GM18858 (cell line): ENCODE measurements around the gene UBE2G2.

Source experiments
- ATAC-seq: cut with Tn5 transposase; IDR thresholded peaks from one replicate; pipeline ENCODE4 v1.9.1; 2021; ENCODE audit not compliant: unreplicated experiment

UBE2G2 gene

DNA sequence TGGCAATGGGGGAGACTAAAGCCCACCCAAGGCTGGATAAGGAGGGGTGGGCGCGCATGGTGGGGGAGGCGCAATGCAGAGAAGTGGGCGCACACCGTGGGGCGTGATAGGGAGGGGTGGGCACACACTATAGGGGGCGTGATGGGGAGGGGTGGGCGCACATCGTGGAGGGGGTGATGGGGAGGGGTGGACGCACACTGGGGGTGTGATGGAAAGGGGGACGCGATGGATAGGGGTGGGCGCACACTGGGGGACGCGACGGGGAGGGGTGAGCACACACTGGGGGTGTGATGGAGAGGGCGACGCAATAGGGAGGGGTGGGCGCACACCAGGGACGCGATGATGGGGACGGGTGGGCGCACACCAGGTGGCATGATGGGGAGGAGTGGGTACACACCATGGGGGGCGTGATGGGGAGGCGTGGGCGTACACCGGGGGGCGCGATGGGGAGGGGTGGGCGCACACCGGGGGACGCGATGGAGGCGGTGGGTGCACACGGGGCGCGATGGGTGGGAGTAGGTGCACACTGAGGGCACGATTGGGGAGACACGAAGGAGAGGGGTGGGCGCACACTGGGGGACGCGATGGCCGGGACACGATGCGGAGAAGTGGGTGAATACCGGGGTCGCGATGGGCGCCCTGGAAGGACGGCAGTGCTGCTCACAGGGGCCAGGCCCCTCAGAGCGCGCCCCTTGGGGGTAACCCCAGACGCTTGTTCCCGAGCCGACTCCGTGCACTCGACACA, 15.3 kb upstream of the UBE2G2 start:
- no peak for ATAC-seq

DNA sequence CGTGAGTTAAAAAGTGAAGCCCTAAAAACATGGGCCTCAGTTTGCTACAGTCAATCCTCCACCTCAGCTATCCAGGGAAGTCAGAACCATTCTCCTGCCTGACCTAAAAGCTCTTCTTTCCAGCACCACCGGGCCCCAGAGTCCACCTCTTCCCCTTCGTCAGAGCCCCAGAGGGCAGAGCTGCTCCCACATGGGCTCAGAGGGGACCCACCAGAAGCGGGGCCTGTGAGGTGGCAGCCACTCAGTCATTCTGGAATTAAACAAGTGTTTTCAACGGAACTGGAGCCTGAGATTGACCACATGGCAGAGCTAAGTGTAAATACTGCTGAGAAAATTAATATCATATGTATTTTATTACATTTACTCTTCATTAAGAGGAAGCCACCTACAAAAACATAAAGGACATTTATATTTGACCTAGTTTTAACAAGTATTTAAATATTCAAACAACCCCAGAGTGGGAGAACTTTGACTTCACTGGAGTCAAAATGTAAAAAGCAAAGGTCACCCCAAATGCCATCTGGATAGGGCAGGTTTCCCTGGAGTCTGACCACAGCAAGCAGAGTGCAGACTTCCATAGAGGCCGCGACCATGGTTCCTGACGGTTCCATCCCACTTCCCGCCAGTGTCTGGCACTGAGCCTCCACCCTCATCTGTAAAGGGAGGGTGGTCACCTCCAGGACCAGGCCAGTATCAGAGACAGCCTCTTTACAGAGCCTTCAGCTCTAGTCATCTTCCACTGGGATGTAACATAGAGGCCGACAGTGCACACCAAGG, 14.4 kb upstream of the UBE2G2 start:
- no peak for ATAC-seq

DNA sequence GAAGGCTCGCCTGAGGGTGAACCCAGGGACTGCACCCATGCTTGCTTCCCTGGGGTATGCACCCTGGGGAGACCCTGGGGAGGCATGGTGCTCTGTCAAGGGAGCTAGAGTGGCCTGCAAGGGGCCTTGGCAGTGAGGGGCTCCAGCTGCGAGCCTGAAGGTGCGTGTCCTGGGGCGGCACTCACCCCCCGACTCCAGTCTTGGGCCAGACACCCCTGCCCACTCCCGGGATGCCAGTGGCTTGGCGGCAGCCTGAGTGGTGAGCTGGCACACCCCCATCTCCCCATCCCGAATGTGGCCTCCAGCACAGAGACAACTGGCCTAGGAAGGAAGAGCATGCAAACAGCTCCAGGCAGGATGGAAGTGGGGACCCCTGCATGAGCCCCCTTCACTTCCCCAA, 13.6 kb upstream of the UBE2G2 start:
- ATAC-seq = no peak

DNA sequence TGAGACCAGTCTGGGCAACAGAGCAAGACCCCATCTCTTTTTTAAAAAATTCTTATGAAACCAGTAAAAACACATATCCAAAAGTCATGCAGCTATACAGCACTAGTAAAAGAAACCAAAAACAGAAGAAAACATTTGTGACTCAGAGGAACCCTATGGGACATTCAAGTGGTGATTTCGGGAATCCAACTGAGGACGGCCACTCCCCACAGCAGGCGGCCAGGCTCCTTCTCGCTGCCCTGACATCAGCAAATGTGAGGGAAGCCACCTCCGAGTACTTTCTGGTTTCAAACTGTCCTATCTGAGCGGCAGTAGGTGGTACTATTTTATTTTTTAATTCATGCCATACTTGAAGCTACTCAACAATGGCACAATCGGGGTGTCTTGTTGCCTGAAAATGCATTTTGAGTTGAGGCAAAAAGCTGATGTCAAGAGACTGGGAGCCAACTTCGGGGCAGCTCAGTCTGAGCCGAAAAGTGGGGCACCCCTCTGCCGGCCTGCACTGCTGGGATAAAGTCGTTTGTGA, 12.9 kb upstream of the UBE2G2 start:
- no peak for ATAC-seq

DNA sequence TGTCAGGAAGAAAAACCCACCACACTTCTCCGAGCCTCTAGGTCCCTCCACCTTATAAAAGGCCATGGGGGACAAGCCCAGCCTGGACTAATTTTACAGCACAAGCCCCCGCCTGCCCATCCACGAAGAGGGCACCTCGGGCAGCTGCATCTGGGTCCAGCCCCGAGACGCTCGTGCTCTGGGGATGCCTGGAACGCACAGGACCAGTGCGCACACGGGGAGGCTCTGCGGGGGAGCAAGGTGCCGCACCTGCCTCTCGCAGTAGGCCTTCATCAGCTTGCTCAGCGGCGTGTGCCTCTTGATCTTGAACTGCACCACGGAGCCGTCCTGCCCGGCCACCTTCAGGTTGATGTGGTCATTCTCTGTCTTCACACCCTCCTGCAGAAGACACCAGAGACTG, 12.1 kb upstream of the UBE2G2 start:
- ATAC-seq = no peak

DNA sequence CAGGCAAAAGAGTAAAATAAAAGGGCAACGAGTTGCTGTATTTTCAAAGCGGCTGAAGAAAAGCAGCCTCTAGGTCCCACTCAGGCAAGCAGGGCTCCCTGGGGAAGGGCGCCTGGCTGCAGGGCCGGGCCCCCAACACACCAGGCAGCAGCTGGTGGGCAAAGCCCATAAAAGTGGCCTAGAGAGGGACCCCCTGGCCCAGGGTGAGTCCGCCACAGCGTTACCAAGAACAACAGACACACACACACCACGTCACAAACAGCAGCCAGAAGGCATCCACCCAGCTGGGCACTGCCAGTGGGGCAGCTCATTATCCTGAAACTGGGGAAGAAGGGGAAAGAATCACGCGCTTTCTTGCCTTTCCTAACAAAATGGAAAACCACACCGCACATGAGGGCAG, 11.5 kb upstream of the UBE2G2 start:
- ATAC-seq = no peak

DNA sequence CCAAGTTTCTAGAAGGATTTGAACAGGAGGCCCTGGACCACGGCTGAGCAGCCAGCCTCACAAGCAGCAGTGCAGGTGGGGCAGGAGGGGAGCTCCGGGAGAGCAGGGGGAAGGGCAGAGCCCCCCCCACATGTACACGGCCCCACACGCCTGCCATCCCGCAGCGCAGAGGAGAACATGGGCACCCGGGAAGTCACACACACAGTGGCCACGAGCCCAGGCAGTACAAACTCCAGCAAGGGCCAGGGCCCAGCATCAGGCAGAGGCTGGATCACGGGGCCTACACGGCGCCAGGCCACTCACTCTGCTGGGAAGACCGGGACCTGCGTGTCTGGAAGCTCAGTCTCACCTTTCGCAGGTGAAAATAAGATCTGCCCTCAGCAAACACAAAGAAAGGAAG, 11.0 kb upstream of the UBE2G2 start:
- ATAC-seq = no peak

DNA sequence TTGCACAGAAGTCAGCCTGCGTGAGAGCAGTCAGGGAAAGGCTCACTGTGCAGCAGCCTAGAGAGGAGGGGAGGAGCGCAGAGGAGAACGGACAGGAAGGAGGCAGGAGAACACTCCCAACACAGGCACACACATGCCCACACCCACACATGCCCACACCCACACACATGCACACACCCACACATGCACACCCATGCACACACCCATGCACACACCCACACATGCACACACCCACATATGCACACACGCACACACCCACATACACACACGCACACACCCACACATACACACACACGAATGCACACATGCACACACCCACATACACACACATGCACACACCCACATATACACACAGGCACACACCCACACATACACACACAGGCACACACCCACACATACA, 9.2 kb upstream of the UBE2G2 start:
- no peak for ATAC-seq

DNA sequence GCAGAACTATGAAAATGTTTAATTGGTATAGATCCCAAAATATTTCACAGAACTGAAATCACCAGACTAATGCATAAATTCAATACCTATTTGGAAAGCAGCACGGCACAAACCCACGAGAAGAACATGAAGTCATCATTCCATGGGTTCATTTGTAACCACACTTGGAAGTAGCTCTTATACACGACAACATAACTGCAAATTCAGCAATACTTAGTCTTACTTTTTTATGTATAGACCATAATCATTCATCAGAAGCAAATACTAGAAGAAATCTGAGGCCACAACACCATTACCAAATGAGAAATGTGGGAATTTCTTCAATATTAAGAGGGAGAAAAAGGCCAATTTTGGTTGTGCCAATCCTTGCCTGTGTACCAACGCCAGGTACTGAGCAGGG, 4.2 kb upstream of the UBE2G2 start:
- ATAC-seq = no peak

DNA sequence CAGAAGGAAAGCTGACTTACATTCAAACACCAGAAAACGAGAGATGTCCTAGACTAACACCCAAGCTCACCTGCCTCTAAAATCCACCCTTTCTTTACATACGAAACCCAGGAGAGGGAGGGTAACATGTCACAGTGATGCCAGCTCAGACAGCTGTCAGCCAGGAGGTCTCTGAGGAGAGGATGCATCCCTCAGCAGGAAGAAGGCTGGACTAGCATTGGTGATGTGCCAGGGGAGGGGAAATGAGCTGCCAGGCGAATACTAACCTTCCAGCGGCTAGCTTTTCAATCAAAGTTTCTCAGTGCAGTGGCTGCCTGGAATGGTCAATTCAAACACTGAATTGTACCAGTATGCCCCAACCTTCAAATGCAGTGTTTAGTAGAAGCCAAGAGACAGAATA, 3.6 kb upstream of the UBE2G2 start:
- ATAC-seq = no peak

DNA sequence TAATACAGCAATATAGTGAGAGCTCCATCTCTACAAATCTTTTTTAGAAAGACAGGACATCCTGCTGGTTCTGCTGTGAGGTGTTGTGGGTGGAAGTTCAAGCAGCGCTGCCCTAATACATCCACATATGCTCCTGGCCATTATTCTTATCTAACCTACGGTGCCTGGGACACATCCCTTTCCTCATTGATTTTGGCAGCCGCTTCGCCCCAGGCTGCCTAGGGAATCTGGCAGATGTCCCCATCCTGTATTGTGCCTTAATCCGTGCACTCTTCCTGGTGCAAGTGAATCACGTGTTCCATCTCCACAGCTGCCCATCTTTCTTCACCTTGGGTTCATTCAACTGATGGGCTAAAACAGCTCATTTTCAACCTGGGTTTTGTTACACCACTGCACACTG, 3.1 kb upstream of the UBE2G2 start:
- no peak for ATAC-seq

DNA sequence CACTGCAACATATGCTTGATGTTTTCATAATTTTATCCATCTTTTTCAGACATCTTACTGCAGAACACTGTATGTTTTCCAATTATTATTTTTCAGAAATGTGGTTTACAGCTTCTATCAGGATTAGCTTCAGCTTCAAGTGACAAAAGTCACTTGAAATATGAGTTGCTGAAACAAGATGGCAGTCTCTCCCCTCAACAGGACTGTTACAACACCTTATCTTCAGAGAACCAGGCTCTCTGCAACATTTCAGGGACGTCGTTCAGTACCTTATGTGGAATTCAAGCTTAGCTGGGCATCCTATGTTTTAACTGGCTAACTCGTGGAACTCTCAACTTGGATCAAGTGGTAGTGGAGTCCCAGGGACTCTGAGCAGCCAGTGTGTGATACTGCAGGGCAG, 2.0 kb upstream of the UBE2G2 start:
- no peak for ATAC-seq

DNA sequence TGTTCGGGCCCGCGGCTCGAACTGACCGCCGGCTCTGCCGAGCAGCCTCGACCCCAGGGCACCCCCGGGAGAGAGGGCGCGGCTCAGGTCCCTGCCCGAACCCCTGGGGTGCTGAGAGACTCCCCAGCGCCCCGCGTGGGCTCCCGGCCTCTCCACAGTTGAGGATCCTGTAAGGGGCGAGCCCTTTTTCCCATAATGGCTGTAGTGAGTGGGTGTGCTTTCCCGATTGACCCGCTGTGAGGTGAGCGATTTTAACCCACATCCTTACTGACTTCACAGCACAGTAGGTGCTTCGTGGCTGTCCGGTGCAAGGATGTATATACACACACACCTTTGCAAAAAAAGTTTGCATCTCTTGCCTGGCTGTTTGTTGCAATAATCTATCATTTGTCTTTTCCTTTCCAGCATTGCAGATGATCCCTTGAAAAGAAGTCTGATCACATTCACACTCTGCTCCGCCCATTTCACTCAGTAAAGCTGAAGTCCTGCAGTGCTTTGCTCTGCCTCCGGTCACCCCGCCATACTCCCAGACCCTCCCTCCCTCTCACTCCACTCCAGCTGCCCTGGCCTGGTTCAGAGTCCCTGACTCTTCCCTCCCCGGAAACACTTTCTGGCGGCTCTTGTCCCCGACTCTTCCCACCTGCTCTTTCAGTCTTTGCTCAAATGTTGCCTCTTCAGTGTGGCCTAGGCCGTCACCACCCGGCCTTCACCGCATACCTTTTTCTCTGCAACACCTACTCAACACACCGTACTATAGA, 955 bp upstream of the UBE2G2 start:
- ATAC-seq = no peak

DNA sequence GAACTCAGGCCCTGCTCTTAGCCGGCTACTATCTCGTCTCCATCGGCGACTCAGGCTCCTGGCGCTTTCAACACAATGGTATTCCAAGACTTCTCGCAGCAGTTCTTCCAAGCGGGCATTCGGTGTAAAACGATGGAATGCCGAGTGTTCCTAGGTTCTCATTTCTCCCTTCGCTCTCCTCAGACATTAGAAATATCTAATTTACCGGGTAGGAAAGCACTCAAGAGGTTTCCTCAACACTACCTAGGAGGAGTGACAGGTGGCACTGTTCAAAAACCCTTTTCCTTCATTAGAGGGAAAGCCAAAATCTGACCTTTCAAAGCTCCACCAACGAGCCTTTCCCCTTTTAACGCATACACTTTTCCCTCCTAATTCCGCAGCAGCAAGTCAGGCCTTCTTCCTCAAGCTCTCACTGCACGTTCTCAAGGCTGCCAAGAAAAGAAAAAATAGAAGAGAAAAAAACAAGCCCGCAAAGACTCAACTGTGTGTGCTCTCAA, 601 bp downstream of the UBE2G2 start:
- ATAC-seq = no peak

DNA sequence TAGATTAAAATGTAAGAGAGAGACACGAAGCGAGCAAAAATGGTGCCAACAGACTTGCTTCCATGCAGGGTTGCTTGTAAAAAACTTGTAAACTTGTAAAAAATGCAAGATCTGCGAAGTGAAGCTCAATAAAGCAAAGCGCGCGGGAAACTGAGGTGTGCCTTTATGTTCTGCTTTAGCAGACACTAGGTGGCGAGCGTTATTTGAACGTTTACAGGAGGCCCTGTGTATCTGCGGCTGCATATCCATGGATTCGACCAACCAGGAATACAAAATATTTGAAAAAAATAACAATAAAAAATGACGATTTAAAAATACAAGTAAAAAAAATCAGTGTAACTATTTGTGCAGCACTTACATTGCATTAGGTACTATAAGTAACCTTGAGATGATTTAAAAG, 1.5 kb downstream of the UBE2G2 start:
- ATAC-seq = no peak

DNA sequence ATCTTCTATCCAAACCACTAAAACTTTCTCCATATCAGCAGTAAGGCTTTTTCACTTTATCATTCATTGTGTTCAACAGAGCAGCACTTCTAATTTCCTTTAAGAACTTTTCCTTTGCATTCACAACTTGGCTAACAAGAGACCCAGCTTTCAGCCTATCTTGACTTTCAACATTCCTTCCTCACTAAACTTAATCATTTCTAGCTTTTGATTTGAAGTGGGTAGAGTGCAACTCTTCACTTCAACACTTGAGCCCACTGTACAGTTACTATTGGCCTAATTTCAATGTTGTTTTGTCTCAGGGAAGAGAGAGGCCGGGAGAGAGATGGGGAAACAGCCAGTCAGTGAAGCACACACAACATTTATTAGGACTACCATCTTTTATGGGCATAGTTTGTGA, 2.0 kb downstream of the UBE2G2 start:
- ATAC-seq = no peak

DNA sequence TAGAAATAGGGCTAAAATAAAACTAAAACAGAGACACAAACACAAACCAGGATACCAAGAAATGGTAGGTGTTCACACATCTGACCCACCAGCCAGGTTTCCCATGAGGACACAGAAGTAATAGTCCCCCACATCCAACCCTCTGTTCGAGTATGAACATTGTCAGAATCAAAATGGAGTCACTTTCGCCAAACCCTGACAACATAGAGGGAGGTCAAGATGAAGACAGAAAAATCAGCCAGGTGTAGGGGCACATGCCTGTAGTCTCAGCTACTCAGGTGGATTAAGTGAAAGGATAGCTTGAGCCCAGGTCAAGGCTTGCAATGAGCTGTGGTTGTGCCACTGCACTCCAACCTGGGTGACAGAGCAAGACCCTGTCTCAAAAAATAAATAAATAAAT, 3.8 kb downstream of the UBE2G2 start:
- ATAC-seq = no peak

DNA sequence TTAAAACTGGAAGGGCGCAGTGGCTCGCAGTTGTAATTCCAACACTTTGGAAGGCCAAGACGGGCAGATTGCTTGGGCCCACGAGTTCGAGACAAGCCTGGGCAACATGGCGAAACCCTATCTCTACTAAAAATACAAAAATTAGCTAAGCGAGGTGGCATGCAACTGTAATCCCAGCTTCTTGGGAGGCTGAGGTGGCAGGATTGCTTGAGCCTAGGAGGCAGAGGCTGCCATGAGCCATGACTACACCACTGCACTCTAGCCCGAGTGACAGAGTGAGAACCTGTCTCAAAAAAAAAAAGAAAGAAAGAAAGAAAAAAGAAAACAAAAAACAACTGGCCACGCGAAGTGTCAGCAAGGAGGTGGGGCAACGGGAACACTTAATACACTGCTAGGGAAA, 6.3 kb downstream of the UBE2G2 start:
- ATAC-seq = no peak

DNA sequence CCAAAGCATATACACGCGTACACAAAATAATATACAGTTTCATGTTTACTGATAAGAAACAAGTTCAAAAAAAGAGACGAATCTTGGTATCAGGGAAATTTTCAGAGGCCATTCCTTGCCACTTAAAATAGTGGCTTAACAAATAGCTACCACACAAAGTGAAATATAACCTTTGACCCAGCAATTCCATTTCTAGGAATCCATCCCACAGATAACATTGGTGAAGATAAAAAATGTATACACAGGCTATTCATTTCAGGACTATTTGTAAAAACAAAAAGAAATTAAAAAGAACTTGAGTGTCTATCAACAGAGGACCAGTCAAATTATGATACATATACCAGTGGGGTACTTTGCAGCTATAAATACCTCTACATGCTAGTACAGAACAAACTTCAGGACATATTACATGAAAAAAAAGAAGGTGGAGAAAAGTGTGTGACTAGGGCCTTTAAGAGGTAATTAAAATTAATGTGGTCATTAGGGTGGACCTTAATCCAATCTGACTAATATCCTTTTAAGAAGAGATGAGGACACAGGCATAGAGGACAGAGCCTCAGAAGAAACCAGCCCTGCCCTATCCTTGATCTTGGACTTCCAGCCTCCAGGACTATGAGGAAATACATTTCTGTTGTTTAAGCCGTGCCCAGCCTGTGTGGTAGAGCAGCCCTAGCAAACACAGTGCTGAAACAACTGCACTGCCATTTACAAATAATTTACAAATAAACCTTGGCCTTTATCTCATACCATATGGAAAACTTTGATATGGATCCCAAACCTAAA, 7.8 kb downstream of the UBE2G2 start:
- ATAC-seq = no peak

DNA sequence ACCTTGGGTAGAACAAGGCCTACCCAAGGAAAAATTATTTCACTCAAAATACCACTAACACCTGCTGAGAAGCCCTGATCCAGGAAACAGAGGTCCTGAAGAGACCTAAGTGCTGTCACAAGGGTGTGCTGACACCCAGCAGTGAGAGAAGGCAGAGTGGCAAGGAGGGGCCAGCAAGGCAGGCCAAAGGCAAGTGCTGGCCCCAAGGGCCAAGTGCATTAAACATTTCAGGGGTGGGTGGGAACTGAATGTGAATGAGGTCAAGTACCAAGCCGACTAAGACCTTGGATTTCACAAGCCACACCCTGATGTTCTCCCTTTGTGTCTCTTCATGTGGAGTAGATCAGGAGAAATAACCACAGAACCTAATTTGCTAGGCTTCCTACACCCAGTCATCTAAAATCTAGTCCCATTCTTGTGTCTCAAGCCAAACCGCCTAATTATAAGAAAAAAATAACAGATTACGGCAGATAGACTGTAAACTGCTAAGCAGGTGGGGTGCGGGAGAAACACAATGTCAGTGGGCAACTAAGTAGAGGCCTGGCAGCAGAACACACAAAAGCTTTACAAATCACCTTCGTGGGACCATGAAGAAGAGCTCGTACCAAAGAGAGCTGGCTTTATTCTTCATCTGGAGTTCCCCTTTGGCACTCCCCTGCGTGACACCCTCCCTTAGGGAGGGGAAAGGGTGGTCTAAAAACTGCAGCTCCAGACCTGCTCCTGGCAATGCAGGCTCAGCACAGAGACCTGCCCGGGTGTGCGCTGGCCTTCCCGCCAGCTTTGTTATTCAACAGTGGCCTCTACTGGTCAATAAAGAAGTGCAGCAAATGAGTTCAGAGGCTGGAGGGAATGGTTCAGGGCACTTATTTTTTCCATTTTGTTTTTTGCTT, 8.7 kb downstream of the UBE2G2 start:
- ATAC-seq = no peak
